Measurements from ENCODE around the gene TMEM187.

Gene TMEM187, protein sequence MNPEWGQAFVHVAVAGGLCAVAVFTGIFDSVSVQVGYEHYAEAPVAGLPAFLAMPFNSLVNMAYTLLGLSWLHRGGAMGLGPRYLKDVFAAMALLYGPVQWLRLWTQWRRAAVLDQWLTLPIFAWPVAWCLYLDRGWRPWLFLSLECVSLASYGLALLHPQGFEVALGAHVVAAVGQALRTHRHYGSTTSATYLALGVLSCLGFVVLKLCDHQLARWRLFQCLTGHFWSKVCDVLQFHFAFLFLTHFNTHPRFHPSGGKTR

DNA sequence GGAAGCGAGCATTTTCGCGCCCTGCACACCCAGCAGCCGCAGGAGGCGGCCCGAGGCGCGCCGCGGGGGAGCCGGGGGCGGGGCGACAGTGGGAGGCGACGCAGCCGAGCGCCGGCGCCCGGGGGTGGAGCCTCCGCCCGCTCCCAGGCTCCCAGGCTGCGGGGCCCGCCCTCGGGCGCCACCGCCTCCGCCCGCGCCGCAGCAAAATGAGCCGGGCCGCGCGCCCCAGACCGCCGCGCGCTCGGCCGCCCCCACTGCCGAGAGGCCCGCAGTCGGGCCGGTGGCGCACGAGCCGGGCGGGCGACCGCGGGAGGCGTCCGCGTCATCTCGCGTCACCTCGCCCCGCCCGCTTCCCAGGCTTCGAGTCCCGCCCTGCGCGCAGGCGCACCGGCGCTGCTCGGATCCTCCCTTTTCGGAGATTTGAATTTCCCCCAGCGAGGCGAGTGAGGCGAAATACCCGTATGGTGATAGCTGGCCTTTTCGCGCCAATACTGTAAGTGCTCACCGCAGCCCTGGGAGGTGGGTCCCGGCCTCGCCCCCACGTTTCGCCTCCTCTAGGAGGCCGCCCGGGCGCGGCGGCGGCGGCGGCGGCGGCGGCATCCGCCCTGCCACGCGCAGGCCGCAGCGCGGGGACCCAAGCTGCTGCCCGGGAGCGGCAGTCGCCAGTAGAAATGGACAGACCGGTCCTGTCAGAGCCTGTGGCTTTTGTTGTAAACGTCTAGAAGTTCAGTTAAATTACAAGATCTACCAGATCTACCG is at the start of gene TMEM187:
Gene TMEM187 (plus strand): TSS at position 387 of the 759 bp plus-strand sequence. CDS start 9,309 bp downstream, outside the sequence.
- peak; percentile 18 for DNase-seq

DNA sequence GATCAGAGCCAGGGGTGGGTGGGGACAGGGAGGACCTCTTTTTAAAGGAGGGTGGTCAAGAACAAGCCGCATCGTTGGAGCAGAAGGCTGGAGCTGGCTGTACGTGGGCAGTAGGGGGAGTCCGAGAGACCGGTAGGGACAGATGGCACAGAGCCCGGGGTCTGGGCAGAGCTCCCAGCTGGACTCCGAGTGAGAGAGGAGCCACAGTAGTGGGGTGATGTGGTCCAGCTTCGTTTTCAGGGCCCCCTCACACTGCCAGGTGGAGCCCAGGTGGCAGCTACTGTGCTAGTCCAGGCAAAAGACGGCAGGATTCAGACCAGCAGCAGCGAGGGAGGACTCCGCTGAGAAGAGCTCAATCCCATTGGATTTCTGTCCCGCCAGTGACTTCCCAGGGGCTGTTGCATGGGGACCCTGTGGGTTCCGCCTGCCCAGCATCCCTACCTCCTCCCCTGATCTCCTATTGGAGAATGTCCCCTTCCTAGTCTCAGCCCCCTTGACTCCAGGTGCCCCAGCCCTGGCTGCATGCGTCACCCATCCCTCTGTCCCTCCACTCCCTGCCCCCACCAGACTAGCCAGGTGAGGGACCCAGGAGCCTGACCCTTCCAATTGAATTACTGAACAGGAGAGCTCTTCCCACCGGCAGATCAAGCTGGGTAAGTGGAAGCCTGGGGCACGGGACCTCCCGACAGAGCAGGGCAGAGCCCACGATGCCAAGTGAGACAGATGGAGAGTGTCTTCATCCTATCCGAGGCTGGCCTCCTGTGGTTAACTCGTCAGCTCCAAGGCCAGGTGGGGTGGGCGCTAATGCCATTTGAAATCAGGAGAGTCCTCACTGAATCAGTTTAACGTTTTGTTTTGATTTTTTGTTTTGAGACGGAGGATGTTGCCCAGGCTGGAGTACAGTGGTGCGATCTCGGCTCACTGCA is 49.4 kb upstream of the TMEM187 start:
- no peak for DNase-seq

DNA sequence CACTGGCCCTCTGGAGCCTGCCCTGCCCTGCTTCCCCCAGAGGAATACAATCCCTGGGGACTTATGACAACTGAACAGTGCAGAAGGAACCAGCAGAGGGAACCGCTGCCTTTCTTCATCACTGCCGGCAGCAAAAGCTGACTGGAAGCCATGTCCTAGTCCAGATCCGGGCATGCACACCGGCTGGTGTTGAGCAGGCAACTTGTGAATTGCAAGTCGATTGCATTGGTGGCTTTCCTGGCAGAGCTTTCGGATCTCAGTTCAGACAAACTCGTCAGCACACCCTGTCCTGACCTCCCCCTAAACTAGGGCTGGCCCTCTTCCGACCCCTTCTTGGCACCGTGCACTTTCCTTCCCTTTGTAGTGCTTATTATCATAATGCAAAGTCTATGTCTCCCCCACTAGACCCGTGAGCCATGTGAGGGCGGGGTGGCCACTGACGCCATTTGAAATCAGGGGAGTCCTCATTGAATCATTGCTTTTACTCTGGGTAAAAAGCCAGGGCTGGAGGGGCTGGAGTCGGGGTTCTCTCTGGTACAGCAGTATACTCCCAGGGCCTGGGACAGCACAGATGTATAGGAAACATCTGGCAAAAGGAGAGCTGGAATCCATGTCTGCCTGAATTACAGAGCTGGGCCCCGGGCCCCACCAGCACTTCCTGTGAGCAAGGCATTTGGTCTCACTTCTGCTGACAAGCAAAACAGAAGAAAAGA is 48.2 kb upstream of the TMEM187 start:
- DNase-seq: no peak

DNA sequence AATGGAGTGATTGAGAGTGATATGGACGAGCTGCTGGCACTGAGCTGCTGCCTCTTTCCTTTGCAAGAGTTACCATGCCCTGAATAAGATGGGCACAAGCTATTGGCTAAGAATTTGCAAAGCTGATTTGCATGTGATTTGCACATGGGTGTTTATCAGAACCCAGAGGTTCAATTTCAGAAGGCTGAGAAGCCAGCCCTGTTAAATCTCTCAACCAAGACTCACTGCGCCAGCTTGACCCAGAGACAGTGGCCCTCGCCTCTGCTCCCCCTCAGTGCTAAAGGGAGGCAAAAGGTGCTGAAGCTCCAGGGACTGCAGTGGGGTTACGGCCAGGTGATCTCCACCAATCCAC is 47.2 kb upstream of the TMEM187 start:
- DNase-seq: no peak

DNA sequence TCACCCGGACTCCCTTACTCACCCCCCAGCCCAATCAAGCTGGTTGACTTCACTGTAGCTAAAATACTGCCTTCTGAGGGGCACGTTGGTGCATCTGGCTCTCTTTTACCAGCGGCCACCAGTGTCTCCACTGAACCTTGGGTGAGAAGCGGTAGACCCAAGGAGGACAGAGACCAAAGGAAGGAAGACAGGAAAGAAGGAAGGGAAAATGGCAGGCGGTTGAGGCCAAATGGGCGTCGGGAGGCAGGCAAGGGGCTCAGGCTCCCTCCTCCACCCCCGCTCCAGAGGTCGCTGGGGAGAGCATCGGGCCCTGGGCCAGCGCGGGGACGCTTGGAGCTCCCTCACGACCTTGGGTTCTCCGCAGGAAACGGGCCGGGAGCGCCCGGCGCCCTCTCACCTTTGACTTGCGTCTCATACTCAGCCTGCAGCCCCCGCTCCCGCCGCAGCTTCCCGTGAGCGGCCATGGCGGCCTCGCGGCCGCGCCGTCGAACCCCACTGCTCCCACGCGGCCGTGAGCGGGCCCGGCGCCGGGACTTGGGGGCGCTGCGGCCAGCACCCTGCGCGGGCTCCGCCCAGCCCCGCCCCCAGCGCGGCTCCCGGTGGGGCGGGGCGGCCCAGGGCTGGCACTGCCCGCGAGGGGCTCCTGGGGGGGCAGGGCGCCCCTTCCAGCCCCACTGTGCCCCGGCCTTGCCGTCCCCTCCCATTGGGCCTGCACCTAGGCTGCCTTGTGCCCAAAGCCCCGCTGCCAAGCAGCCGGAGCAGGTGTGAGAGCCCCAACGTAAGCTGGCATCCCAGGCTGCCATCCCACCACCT is 46.6 kb upstream of the TMEM187 start, which contains the start of gene ARHGAP4:
Gene ARHGAP4 (minus strand): TSS at position 526 of the 813 bp plus-strand sequence. CDS start 62 bp downstream, at position 464.
- no peak for DNase-seq

DNA sequence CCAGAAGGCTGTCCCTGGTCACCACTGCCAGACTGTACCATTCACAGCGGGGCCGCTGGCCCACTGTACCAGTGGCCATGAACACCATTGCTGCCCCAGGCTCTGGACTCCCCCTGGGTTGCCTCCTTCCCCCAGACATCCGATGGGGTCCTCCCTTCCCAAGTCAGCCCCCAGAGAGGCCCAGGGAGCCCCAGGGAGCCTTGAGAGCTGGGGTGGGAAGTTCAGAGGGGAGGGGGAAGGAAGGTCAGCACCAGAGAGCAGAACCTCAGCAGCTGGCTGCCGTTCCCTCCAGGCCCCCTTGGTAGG is 46.0 kb upstream of the TMEM187 start:
- no peak for DNase-seq

DNA sequence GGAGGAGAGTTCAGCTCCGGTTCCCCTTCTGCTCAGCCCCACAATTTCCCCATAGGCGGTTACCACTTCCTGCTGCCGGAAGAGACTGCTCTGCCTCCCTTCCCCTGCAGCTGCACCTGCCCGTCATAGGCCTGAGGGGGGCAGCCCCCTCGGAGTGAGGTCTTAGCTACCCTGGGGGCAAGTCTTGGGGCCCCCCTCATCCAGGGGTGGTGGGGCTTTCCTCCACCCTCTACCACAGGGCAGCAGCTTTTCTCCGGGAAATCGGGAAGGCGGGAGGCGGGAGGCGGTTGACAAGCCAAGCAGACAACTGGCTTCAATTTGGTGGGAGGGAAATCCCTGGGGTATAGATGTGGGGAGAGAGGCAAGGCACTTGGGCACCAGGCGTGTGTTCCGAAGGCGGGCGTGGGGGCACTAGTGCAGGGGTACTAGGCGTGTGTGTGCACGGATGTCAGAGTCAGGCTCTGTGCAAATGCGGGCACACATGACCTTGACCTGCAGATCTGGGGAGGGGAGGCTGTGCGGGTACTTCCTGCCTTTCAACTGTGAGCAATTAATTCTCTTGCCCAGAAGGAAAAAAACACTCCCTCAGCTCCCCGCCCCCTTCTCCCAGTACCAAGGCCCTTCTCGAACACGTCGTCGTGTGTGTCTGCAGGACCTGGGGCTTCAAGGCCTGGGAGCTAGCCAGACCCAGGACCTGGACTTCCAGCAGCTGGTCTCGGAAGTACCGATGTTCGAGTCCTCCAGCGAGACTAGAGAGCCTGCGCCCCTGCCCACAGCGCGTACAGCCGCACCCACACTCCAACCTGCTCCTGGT is 45.5 kb upstream of the TMEM187 start:
- peak; percentile 79 for DNase-seq

DNA sequence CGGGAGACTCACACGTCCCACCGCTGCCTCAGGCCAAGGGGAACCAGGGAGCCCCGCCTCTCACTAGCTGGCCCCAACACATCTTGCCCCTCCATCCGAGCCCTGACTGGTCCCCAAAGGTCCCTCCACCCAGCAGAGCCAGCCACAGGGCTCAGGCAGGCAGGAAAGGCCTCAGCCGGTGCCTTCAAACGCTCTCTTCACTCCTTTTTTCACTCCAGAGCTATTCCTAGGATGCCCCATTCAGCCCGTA is 45.0 kb upstream of the TMEM187 start:
- no peak for DNase-seq

DNA sequence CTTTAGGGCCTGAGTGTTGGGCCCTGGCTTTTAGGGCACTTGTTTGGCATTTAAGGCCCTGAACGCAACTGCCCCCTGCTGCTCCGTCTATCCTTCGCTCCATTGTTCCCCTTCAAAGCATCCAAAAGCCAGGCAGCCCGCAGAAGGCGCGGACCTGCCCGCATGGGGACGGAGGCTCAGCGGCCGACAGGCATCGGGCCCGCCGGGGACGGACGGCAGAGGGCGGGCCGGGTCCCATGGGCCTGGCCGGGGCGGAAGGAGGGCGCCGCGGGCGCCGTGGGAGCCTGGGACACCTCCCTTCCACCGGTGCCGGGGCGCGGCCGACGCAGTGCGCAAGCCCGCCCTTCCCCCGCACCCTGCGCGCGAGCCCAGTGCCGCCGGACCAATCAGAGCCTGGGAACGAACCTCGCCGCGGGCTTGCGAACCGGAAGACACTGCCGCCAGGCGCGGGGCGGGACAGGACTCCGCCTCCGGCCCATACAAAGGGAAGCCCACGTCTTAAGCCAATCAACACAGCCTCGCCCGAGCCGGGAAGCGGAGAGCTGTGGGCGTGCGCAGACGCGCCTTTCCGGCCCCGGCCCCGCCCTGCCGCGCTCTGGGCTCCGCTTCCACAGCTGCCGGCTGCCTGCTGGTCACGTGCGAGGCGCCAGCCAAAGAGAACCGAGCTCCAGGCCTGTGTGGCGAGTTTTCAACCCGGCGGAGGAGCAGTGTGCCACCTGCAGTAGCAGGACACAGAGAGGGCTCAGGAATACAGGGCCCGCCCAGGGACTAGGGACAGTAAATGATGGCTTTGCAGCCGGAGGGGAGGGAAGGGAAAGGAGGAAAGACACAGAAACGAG is 44.4 kb upstream of the TMEM187 start:
- peak; percentile 77 for DNase-seq

DNA sequence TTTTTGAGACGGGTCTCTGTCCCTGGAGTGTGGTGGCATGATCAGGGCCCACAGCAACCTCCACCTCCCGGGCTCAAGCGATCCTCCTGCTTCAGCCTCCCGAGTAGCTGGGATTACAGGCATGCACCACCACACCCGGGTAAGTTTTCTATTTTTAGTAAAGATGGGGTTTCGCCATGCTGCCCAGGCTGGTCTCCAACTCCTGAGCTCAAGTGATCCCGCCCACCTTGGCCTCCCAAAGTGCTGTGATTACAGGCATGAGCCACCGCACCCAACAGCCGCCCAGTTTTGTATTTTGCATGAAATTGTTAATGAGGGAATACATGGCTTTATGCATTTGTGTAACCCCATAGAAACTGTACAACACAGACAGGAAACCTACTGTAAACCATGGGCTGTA is 43.7 kb upstream of the TMEM187 start:
- DNase-seq: no peak

DNA sequence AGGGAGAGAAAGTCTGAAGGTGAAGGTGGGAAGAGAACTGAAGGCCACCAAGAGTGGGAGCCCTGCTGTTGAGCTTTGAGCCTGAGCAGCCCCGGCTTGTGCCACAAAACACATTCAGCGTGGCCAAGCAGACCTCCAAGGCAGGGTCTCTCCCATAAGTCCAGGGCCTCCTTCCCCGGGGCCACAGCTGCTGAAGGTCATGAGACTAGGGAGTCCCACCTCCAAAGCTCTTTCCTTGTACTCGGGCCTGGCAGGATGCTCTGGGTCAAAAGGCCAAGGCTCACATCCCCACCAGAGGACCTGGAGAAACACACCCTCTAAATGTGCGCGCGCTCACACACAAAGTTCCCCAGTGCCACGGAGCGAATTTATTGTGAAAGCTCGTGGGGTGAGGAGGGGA is 43.0 kb upstream of the TMEM187 start:
- DNase-seq: no peak

DNA sequence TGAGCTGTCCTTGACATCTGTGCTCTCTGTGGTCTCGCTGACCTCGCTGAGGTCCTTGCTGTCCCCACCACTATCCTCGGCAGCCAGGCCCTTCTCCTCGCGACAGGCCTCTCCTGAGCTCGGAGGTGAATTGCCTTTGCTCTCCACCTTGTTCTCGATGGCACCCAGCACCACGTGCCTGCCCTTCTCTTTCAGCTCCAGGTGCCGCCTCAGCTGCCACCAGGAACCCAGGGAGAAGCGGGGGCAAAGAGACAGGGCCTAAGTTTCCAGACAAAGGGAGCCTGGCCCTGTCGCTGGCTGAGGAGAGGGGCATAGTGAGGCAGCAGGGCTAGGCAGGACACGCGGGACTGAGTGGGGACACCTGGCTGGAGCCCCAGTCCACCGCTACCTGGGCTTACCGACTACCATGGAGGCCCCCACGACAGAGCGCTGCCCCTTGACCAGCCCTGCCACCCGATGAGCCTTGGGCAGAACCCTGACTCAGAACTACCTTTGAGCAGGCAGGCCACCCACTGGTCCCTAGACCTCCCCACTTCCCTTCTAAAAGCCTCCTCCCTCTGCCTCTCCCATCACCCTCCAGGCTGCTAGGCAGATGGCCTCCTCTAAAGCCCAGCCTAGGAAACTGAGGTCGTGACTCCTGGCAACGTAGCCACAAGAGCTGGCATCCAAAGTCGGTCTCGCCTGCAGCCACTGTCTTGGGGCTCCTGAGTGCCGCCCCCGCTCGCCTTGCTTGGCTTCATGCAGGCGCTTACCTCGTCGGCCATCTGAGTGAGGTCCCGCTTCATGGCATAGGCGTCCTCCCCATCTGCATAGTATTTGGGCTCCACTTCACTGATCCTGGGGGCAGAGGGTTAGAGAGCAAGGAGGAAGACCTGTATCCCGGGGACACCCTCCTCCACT is 42.3 kb upstream of the TMEM187 start:
- DNase-seq: no peak

DNA sequence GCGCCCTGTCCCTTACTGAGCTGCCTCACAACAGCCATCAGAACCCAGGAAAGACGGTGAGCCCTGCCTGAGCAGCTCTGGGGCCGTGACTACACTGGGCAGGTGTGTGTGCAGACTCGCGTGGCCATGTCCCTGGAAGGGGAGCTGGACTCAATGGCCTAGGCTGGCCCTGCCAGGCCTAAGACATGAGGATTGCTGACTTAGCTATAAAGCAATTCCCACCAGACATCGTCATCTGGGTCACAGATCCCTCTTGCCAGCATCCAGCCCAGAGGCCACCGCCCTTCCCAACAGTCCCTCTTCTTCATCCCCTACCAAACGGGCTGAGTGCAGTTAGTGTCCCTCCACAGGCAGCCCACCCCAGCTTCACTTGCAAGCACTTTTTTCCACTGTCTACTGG is 41.4 kb upstream of the TMEM187 start:
- no peak for DNase-seq

DNA sequence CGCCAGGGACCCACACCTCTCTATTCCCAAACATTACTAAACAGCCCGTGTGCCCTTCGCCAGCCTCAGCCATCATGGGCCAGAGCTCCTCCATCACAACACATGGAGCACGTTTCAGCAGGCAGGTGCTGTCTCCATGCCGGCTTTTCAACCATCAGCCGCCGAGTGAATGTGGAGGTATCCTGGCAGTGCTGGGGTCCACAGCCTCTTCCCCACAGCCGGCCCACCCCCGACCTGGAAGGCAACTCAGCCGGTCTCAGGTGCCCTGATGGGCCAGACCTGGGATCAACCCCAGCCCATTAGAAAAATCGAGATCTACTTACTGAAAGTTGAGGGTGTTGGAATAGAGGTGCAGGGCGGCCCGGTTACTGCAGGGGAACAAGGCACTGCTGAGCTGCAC is 40.8 kb upstream of the TMEM187 start:
- DNase-seq: no peak

DNA sequence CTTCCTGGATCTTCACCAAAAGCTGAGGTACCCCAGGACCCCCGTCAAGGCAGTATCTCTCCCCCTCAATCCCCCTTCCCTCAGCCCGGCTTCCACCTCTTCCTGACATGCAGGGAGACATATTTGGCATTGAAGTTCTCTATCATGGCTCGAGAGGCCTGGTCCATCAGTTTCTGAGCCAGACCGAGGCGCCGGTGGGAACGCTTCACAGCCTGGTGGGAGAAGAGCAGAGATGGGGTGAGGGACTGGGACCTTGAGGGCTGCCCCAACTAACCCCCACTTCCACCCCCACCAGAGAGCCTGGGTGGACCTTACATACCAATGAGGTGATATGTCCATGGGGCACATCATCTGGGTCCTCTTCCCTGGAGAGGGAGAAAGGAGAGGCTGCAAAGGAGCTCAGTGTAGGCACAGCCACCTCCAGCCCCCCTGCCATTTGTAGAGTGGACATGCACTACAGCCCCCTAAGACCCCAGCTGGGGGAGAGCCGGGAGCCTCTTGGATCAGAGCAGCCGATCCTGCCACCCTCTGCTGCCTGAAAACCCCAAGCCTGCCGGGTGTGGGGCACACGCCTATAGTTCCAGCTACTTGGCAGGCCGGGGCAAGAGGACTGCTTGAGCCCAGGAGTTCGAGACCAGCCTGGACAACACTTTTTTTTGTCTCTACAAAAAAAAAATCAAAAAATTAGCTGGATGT is 40.2 kb upstream of the TMEM187 start:
- DNase-seq: no peak

DNA sequence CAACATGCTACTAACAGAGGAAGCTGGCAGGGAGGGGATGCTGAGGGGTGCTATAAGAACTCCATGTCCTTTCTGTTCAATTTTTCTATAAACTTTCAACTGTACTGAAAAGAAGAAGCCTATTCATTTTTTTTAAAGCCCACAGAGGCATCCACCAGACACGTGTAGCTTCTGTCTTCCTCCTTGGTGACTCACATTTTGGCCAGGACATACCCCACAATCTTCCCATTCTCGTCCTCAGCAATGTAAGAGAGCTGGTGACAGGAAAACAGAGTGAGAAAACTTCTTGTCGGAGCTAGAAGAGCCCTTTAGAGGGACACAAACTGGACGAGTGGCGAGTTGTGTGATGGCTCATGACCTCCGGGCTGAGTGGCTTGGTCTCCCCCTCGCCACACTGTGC is 38.8 kb upstream of the TMEM187 start:
- no peak for DNase-seq

DNA sequence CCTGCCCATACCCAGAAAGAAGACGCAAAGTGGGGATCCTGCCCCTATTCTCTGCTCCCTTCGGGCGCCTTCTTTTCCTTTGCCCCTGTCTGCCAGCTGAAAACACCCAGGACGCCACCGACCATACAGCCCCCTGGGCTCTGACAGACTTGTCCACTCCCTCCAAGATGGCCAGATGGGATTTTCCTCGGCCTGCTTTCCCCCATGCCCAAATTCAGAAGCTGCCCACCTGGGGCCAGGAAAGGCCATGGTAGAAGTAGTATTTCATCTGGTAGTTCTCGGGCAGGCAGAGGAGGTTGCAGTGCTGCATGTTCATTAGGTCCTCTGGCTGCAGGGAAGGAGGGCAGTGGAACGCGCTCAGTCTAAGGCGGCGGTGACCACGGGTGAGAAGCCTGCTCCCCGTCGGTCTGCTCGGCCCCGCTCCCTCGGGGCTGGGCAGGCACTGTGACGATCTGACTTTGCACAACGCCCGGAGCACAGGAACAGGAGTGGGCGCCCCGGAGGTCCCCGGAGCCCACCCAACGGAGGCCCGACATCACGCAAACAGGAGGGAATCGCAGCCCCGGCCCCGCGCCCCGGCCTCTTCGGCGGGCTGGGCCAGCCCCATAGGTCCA is 38.3 kb upstream of the TMEM187 start:
- no peak for DNase-seq

DNA sequence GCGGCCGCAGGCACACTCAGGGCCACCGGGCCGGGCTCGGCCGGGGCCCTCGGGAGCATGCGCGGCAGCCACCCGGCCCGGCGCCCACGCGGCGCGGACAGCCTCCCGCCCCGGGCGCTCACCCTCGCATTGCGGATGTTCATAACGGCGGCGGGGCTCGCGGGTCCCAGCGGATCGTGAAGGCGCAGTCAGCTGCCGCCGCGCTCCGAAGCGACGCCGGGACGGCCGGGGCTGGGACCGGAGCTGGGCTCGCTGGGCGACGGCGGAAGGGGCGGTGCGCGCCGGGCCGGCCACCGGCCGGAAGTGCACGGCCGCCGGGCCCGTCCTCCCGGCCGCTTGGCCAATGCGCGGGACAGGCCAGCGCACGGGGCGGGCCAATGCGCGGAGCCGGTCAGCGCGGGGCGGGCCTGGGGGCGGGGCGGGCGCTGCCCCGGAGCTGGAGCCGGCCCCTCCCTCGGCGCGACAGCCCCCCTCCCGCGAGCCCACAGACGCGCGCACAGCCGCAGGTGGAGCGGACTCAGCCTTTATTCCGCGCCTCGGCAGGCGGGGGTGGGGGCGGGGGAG is 37.7 kb upstream of the TMEM187 start, which contains the start of gene NAA10:
Gene NAA10 (minus strand): TSS at position 276 of the 564 bp plus-strand sequence. CDS start 133 bp downstream, at position 143.
- DNase-seq: no peak

Measured in SIG-M5 (cell line).